ENCODE measurements around the gene TROAP.

DNA sequence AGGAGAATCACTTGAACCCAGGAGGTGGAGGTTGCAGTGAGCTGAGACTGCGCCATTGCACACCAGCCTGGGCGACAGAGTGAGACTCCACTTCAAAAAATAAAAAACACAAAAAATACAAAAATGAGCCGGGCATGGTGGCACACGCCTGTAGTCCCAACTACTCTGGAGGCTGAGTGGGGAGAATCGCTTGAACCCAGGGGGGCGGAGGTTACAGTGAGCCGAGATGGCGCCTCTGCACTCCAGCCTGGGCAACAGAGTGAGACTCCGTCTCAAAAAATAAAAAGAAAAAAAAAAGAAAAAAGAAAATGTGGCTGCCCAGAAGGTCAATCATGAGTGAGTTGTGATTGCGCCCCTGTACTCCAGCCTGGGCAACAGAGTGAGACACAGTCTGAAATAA, 32.9 kb downstream of the TROAP start:
- TF ChIP-seq, protein P1, sequence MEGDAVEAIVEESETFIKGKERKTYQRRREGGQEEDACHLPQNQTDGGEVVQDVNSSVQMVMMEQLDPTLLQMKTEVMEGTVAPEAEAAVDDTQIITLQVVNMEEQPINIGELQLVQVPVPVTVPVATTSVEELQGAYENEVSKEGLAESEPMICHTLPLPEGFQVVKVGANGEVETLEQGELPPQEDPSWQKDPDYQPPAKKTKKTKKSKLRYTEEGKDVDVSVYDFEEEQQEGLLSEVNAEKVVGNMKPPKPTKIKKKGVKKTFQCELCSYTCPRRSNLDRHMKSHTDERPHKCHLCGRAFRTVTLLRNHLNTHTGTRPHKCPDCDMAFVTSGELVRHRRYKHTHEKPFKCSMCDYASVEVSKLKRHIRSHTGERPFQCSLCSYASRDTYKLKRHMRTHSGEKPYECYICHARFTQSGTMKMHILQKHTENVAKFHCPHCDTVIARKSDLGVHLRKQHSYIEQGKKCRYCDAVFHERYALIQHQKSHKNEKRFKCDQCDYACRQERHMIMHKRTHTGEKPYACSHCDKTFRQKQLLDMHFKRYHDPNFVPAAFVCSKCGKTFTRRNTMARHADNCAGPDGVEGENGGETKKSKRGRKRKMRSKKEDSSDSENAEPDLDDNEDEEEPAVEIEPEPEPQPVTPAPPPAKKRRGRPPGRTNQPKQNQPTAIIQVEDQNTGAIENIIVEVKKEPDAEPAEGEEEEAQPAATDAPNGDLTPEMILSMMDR (IDR thresholded peaks at IDR 0.05), result no peak
- no peak for TF ChIP-seq POLR2A (IDR thresholded peaks at IDR 0.05)

All from lower leg skin (tissue), 3 donors.